ENCODE data around the gene S100A6.
"Not testable (repeated sequence)": the region's sequence is repeated elsewhere in the genome, so short reads cannot be mapped to it uniquely, and the experiment has no call there.

GRCh38 chr1:153575497-153575896 is 39.7 kb upstream of the S100A6 start:
- not testable (repeated sequence) for TF ChIP-seq CTCF (IDR thresholded peaks at IDR 0.05; ENCODE audit: low read length); EZH2 (IDR thresholded peaks at IDR 0.05; ENCODE audit: borderline replicate concordance, low read length)
